NCI-H1694 treated with DMSO at 0.1 percent for 48 hours (cell line): ENCODE data around the gene RPH3AL.

Source experiments
- DNase-seq: peaks from one replicate; lab custom pipeline; 2025; lab: John Stamatoyannopoulos, UW

RPH3AL gene

GRCh38 chr17:336110-337021 is 16.2 kb downstream of the RPH3AL start:
- peak; percentile 51 for DNase-seq

- DNase-seq, result no peak
These were observed 16.9 kb downstream of the RPH3AL start for GRCh38 chr17:335691-336090.

GRCh38 chr17:334974-335481 is 17.6 kb downstream of the RPH3AL start:
- no peak for DNase-seq

GRCh38 chr17:333626-334396 is 18.8 kb downstream of the RPH3AL start:
- DNase-seq, result no peak

- no peak for DNase-seq
These were observed 19.9 kb downstream of the RPH3AL start for GRCh38 chr17:332558-333322.

- peak; percentile 59 for DNase-seq
These were observed 20.6 kb downstream of the RPH3AL start for GRCh38 chr17:332023-332422.

- DNase-seq, result peak; percentile 82
These were observed 21.5 kb downstream of the RPH3AL start for GRCh38 chr17:330993-331701.

- DNase-seq, result no peak
These were observed 22.7 kb downstream of the RPH3AL start for GRCh38 chr17:329784-330420.

GRCh38 chr17:327971-328370 is 24.6 kb downstream of the RPH3AL start:
- DNase-seq, result no peak

- no peak for DNase-seq
These were observed 25.3 kb downstream of the RPH3AL start for GRCh38 chr17:327296-327695.

GRCh38 chr17:326010-326621 is 26.5 kb downstream of the RPH3AL start:
- DNase-seq, result no peak

- DNase-seq, result no peak
These were observed 27.2 kb downstream of the RPH3AL start for GRCh38 chr17:325270-326009.

GRCh38 chr17:323721-324571 is 28.7 kb downstream of the RPH3AL start:
- DNase-seq, result no peak

GRCh38 chr17:323181-323580 is 29.4 kb downstream of the RPH3AL start:
- DNase-seq, result no peak

GRCh38 chr17:322006-322780 is 30.4 kb downstream of the RPH3AL start:
- no peak for DNase-seq

GRCh38 chr17:321386-321941 is 31.1 kb downstream of the RPH3AL start:
- no peak for DNase-seq

- DNase-seq, result no peak
These were observed 31.7 kb downstream of the RPH3AL start for GRCh38 chr17:320809-321385.
